Measurements from ENCODE around the gene GK. TPM values are rescaled to one million over a fixed set of nuclear protein-coding genes. Genes with fewer than 3 reads are reported as not detected.
"Not testable (repeated sequence)": the region's sequence is repeated elsewhere in the genome, so short reads cannot be mapped to it uniquely, and the experiment has no call there.

GK gene
- total and polyA plus RNA-seq, 8 donors = 7.1 to 65.9 (median 9.8) TPM

DNA sequence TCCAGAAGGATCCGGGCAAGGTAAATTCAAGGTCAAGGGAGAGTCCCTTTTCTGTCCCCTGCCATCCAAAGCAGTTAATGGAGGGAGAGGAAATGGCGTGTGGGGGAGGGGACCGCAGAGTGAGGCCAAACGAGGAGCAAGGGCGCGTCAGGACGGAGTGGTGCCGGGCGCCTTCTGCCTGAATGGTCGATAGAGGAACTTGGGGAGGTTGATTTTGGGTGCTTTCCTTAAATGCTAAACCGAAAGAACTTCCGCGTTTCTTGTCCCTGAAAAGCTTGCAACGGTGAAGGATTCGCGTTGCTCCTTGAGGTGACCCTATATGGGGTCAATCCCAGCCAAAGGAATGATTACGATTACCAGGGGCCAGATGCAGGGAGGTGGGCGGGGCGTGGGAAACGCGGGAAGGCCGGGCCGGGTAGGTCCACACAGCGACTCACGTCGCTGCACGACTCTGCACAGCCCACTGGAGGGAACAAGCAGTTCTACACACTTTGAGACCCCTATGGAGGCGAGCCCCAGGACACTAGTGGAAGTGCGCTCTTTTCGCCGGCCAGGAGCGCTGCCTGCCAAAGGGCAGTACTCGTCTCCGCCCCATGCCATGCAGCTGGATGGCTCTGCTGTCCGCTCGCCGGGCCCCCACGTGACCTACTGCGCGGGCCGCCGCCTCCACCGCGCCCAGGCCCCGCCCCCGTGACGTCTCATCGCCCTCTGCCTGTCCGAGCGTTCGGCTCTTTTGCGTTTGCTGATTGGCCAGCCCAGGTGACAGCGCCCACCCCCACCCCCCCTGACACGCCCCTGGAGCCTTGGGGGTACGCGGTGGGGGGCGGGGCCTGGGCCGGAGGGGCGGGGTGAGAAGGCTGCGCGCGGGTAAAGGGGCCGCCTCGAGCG, 452 bp upstream of the GK start:
- Histone ChIP-seq H3K36me3 (no peaks in the 10 kb centered on the region), H3K4me3 (peak overlapping the region; percentile 47 to 62), H3K27ac (peak overlapping the region; percentile 73 to 90), H3K4me1 (peaks cover 0 to 6% of the 10 kb centered on the region in 2 donors), H3K9me3 (no peaks in the 10 kb centered on the region), H3K27me3 (no peaks in the 10 kb centered on the region)
- peak; percentile 95 for ATAC-seq
- intact Hi-C loops (cut with DNase I) = no loop called here
- TF ChIP-seq, protein P1, sequence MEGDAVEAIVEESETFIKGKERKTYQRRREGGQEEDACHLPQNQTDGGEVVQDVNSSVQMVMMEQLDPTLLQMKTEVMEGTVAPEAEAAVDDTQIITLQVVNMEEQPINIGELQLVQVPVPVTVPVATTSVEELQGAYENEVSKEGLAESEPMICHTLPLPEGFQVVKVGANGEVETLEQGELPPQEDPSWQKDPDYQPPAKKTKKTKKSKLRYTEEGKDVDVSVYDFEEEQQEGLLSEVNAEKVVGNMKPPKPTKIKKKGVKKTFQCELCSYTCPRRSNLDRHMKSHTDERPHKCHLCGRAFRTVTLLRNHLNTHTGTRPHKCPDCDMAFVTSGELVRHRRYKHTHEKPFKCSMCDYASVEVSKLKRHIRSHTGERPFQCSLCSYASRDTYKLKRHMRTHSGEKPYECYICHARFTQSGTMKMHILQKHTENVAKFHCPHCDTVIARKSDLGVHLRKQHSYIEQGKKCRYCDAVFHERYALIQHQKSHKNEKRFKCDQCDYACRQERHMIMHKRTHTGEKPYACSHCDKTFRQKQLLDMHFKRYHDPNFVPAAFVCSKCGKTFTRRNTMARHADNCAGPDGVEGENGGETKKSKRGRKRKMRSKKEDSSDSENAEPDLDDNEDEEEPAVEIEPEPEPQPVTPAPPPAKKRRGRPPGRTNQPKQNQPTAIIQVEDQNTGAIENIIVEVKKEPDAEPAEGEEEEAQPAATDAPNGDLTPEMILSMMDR (IDR thresholded peaks at IDR 0.05) = no peak
- DNase-seq = peak; percentile 87 to 96 (median 94)

GRCh38 chrX:30654386-30654785, 1.2 kb downstream of the GK start:
- H3K4me1 ChIP-seq; H3K9me3 ChIP-seq; intact Hi-C loops (cut with DNase I); DNase-seq; H3K36me3 ChIP-seq; H3K27me3 ChIP-seq; ATAC-seq: not testable (repeated sequence)
- Histone ChIP-seq H3K27ac (peak overlapping the region in 1 of 2 donors; percentile 90), H3K4me3 (peak overlapping the region in 1 of 2 donors; percentile 62)

DNA sequence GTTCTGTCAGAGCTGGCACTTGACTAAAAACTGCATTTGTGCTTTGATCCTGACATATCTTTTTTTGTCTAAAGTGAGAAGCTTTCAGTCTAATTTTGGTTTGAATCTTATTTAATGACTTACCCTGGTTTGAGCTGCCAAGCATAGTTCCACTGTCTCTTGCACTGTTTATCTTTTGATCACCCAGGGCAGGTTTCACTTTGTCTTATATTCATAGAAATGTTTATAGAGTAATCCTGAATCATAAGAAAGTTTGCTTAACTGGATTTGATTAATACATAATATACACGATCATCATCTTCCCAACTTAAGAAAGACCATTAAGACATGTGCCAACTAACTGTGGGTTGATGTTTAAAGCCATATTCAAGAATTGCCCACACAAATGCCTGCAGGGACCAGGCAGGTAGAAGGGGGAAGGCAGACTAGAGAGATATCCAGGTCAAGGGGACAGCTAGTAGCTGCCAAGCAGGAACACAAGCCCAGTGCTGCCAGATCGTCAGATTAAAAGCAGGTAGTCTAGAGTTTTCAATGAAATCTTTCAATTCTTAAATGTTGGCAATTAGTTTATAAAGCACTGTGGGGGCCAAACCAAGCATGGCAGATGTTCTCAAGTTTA, 1.9 kb downstream of the GK start:
- ATAC-seq (no peak), DNase-seq (no peak)
- Histone ChIP-seq H3K27me3 (no peaks in the 10 kb centered on the region), H3K4me3 (peak overlapping the region in 1 of 2 donors; percentile 62), H3K27ac (peak overlapping the region in 1 of 2 donors; percentile 90), H3K36me3 (no peaks in the 10 kb centered on the region), H3K4me1 (peaks cover 0 to 9% of the 10 kb centered on the region in 2 donors), H3K9me3 (no peaks in the 10 kb centered on the region)
- TF ChIP-seq, protein P1 (IDR thresholded peaks at IDR 0.05) = no peak
- intact Hi-C loops (cut with DNase I) = no loop called here

DNA sequence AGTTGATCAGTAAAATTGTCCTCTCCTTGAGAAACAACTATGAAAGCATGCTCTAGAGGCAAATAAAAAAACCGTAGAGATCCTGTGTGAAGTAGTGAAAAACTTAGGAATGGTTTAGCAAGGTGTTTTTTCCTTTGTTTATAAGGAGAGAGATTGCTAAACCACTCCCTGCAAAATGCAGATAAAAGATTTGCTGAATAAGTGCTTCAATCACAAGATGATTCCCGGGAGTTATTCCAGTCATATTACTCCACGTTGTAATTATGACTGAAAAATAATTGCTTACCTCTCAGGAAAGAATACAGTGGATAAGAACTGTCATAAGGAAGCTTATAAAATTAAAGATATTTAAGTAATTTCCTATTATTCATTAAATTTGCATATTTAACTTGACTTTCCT, 2.8 kb downstream of the GK start:
- Histone ChIP-seq H3K9me3 (no peaks in the 10 kb centered on the region), H3K4me3 (peak overlapping the region in 1 of 2 donors; percentile 62), H3K4me1 (peaks cover 0 to 13% of the 10 kb centered on the region in 2 donors), H3K27me3 (no peaks in the 10 kb centered on the region), H3K36me3 (no peaks in the 10 kb centered on the region), H3K27ac (peak overlapping the region in 1 of 2 donors; percentile 90)
- no peak for DNase-seq
- intact Hi-C loops (cut with DNase I) = no loop called here
- ATAC-seq = no peak
- TF ChIP-seq, protein P1 (IDR thresholded peaks at IDR 0.05) = no peak

- Histone ChIP-seq H3K36me3 (no peaks in the 10 kb centered on the region), H3K27ac (peak overlapping the region in 1 of 2 donors; percentile 82), H3K27me3 (no peaks in the 10 kb centered on the region), H3K9me3 (no peaks in the 10 kb centered on the region), H3K4me1 (peaks cover 0 to 8% of the 10 kb centered on the region in 2 donors), H3K4me3 (peak overlapping the region in 1 of 2 donors; percentile 62)
- intact Hi-C loops (cut with DNase I) = no loop called here
- TF ChIP-seq, protein P1 (IDR thresholded peaks at IDR 0.05) = no peak
- DNase-seq (no peak), ATAC-seq (no peak)
Observed at GRCh38 chrX:30657196-30658161, 4.3 kb downstream of the GK start.
